NK-92 (cell line): Measurements from ENCODE around the gene AHNAK2.
A peak's percentile ranks its signal among the peaks of the same experiment; 100 is the strongest.

Experiments used
- DNase-seq: peaks from one replicate; lab custom pipeline; 2025; ENCODE audit not compliant: unreplicated experiment; lab: John Stamatoyannopoulos, UW

The AHNAK2 gene

GRCh38 chr14:104986487-104987164, 8.5 kb upstream of the AHNAK2 start:
- DNase-seq = no peak

- peak; percentile 7 for DNase-seq
These were observed 7.7 kb upstream of the AHNAK2 start, which contains the start of gene CLBA1 for GRCh38 chr14:104985675-104986486. CLBA1 (plus strand) TSS chr14:104985788; CDS start chr14:104986432, 644 bp downstream.

GRCh38 chr14:104984056-104984894, 6.1 kb upstream of the AHNAK2 start:
- no peak for DNase-seq

GRCh38 chr14:104983231-104983721, 5.1 kb upstream of the AHNAK2 start:
- no peak for DNase-seq

- DNase-seq = no peak
These were observed 4.5 kb upstream of the AHNAK2 start for GRCh38 chr14:104982548-104983230.

- no peak for DNase-seq
These were observed 3.7 kb upstream of the AHNAK2 start for GRCh38 chr14:104981699-104982541.

- no peak for DNase-seq
These were observed 2.7 kb upstream of the AHNAK2 start for GRCh38 chr14:104980611-104981531.

- DNase-seq = no peak
These were observed 1.8 kb upstream of the AHNAK2 start for GRCh38 chr14:104979758-104980610.

- DNase-seq = no peak
These were observed 845 bp upstream of the AHNAK2 start for GRCh38 chr14:104978746-104979691.

- no peak for DNase-seq
These were observed 1.0 kb downstream of the AHNAK2 start for GRCh38 chr14:104977008-104977680.

GRCh38 chr14:104976198-104977007, 1.8 kb downstream of the AHNAK2 start:
- DNase-seq = no peak

GRCh38 chr14:104975481-104976197, 2.5 kb downstream of the AHNAK2 start:
- no peak for DNase-seq

GRCh38 chr14:104974665-104975390, 3.3 kb downstream of the AHNAK2 start:
- no peak for DNase-seq

GRCh38 chr14:104974146-104974541, 4.0 kb downstream of the AHNAK2 start:
- DNase-seq = no peak
